ENCODE data around the gene CRYGS. TPM values are rescaled to one million over a fixed set of nuclear protein-coding genes. Genes with fewer than 3 reads are reported as not detected.
A peak's percentile ranks its signal among the peaks of the same experiment; 100 is the strongest.

CRYGS gene
- total RNA-seq, 1 donor from 2014 or later, result 1.8 TPM

GRCh38 chr3:186515125-186515524, 29.1 kb downstream of the CRYGS start:
- no peak for TF ChIP-seq CTCF (IDR thresholded peaks at IDR 0.05; ENCODE audit: insufficient read depth, low read length, poor library complexity, severe bottlenecking)
- Histone ChIP-seq H3K4me3 (ENCODE audit: low read depth, low read length) (no peak overlapping the region), H3K27me3 (ENCODE audit: control insufficient read depth, insufficient read depth, low read length) (peaks cover 8% of the 10 kb centered on the region), H3K36me3 (ENCODE audit: control insufficient read depth, insufficient read depth, low read length) (no peaks in the 10 kb centered on the region)
- DNase-seq (ENCODE audit: low read depth), result no peak

GRCh38 chr3:186514296-186515002, 29.7 kb downstream of the CRYGS start:
- Histone ChIP-seq H3K4me3 (ENCODE audit: low read depth, low read length) (no peak overlapping the region), H3K36me3 (ENCODE audit: control insufficient read depth, insufficient read depth, low read length) (no peaks in the 10 kb centered on the region), H3K27me3 (ENCODE audit: control insufficient read depth, insufficient read depth, low read length) (peaks cover 7% of the 10 kb centered on the region)
- TF ChIP-seq CTCF (IDR thresholded peaks at IDR 0.05; ENCODE audit: insufficient read depth, low read length, poor library complexity, severe bottlenecking), result peak; percentile 40
- DNase-seq (ENCODE audit: low read depth), result no peak

- H3K4me3 ChIP-seq (ENCODE audit: low read depth, low read length), result no peak overlapping the region
- no peaks in the 10 kb centered on the region for H3K36me3 ChIP-seq (ENCODE audit: control insufficient read depth, insufficient read depth, low read length)
- peaks cover 6% of the 10 kb centered on the region for H3K27me3 ChIP-seq (ENCODE audit: control insufficient read depth, insufficient read depth, low read length)
- DNase-seq (ENCODE audit: low read depth), result no peak
- TF ChIP-seq CTCF (IDR thresholded peaks at IDR 0.05; ENCODE audit: insufficient read depth, low read length, poor library complexity, severe bottlenecking), result no peak
Measured at GRCh38 chr3:186513386-186513785, 30.8 kb downstream of the CRYGS start.

GRCh38 chr3:186512570-186513302, 31.4 kb downstream of the CRYGS start:
- no peak for DNase-seq (ENCODE audit: low read depth)
- Histone ChIP-seq H3K4me3 (ENCODE audit: low read depth, low read length) (no peak overlapping the region), H3K27me3 (ENCODE audit: control insufficient read depth, insufficient read depth, low read length) (peaks cover 6% of the 10 kb centered on the region), H3K36me3 (ENCODE audit: control insufficient read depth, insufficient read depth, low read length) (no peaks in the 10 kb centered on the region)
- no peak for TF ChIP-seq CTCF (IDR thresholded peaks at IDR 0.05; ENCODE audit: insufficient read depth, low read length, poor library complexity, severe bottlenecking)

- H3K4me3 ChIP-seq (ENCODE audit: low read depth, low read length), result no peak overlapping the region
- TF ChIP-seq CTCF (IDR thresholded peaks at IDR 0.05; ENCODE audit: insufficient read depth, low read length, poor library complexity, severe bottlenecking), result no peak
- no peak for DNase-seq (ENCODE audit: low read depth)
- no peaks in the 10 kb centered on the region for H3K36me3 ChIP-seq (ENCODE audit: control insufficient read depth, insufficient read depth, low read length)
- peaks cover 2% of the 10 kb centered on the region for H3K27me3 ChIP-seq (ENCODE audit: control insufficient read depth, insufficient read depth, low read length)
Measured at GRCh38 chr3:186511702-186512101, 32.5 kb downstream of the CRYGS start.
